ENCODE data around the gene POLQ. TPM values are rescaled to one million over a fixed set of nuclear protein-coding genes. Genes with fewer than 3 reads are reported as not detected.

The POLQ gene
- polyA plus RNA-seq, 3 donors: 0.03 TPM; not detected in 1

GRCh38 chr3:121411523-121411922, 134.3 kb downstream of the POLQ start:
- H3K4me3 Mint-ChIP-seq: no peak overlapping the region
- Histone ChIP-seq H4K20me1 (ENCODE audit: insufficient read depth, low read length) (no peaks in the 10 kb centered on the region), H2AFZ (ENCODE audit: insufficient read depth, low read depth, low read length, poor library complexity, severe bottlenecking) (no peak overlapping the region), H3K27me3 (ENCODE audit: control insufficient read depth in 2 of 2, insufficient read depth in 2 of 2, low read length in 2 of 2) (no peaks in the 10 kb centered on the region), H3K4me2 (replicated peaks; ENCODE audit: extremely low read depth, low read length, poor library complexity, severe bottlenecking) (no peak overlapping the region), H3K4me3 (replicated peaks in 1 of 3; ENCODE audit: low read depth in 2 of 3, low read length in 3 of 3) (no peak overlapping the region), H3K36me3 (replicated peaks in 1 of 2; ENCODE audit: control insufficient read depth in 1 of 2, insufficient read depth in 2 of 2, low read length in 2 of 2) (no peaks in the 10 kb centered on the region), H3K4me1 (ENCODE audit: control insufficient read depth in 1 of 2, insufficient read depth in 2 of 2, low read length in 2 of 2) (no peaks in the 10 kb centered on the region), H3K79me2 (ENCODE audit: insufficient read depth, low read length) (no peaks in the 10 kb centered on the region), H3K27ac (ENCODE audit: low read depth in 1 of 2, low read length in 2 of 2) (no peak overlapping the region), H3K9ac (ENCODE audit: insufficient read depth, low read length, poor library complexity, severe bottlenecking) (no peak overlapping the region), H3K9me3 (replicated peaks in 1 of 2; ENCODE audit: control insufficient read depth in 1 of 2, insufficient read depth in 1 of 2, low read length in 2 of 2) (no peaks in the 10 kb centered on the region)
- intact Hi-C loops (cut with micrococcal nuclease): no loop called here
- peaks cover 0 to 2% (median 0%) of the 10 kb centered on the region in 7 donors for H3K9me3 Mint-ChIP-seq
- no CpG with 5 or more reads among the region's 1 CpG for WGBS (ENCODE audit: insufficient coverage)
- peaks cover 0 to 4% (median 0%) of the 10 kb centered on the region in 3 donors for H3K27me3 Mint-ChIP-seq (ENCODE audit: low read depth in 3 of 3)
- no peak for TF ChIP-seq CTCF (IDR thresholded peaks at IDR 0.05)
- H3K4me1 Mint-ChIP-seq: no peaks in the 10 kb centered on the region
- no peak overlapping the region for H3K27ac Mint-ChIP-seq
- H3K36me3 Mint-ChIP-seq: no peaks in the 10 kb centered on the region
- DNase-seq: no peak

- Histone ChIP-seq H3K9me3 (replicated peaks in 1 of 2; ENCODE audit: control insufficient read depth in 1 of 2, insufficient read depth in 1 of 2, low read length in 2 of 2) (no peaks in the 10 kb centered on the region), H3K79me2 (ENCODE audit: insufficient read depth, low read length) (no peaks in the 10 kb centered on the region), H3K27me3 (ENCODE audit: control insufficient read depth in 2 of 2, insufficient read depth in 2 of 2, low read length in 2 of 2) (peaks cover 0 to 2% of the 10 kb centered on the region in 2 donors), H3K9ac (ENCODE audit: insufficient read depth, low read length, poor library complexity, severe bottlenecking) (no peak overlapping the region), H3K36me3 (replicated peaks in 1 of 2; ENCODE audit: control insufficient read depth in 1 of 2, insufficient read depth in 2 of 2, low read length in 2 of 2) (no peaks in the 10 kb centered on the region), H3K4me3 (replicated peaks in 1 of 3; ENCODE audit: low read depth in 2 of 3, low read length in 3 of 3) (no peak overlapping the region), H2AFZ (ENCODE audit: insufficient read depth, low read depth, low read length, poor library complexity, severe bottlenecking) (no peak overlapping the region), H3K27ac (ENCODE audit: low read depth in 1 of 2, low read length in 2 of 2) (no peak overlapping the region), H4K20me1 (ENCODE audit: insufficient read depth, low read length) (no peaks in the 10 kb centered on the region), H3K4me2 (replicated peaks; ENCODE audit: extremely low read depth, low read length, poor library complexity, severe bottlenecking) (no peak overlapping the region), H3K4me1 (ENCODE audit: control insufficient read depth in 1 of 2, insufficient read depth in 2 of 2, low read length in 2 of 2) (no peaks in the 10 kb centered on the region)
- intact Hi-C loops (cut with micrococcal nuclease): no loop called here
- Mint-ChIP-seq H3K4me3 (no peak overlapping the region), H3K4me1 (no peaks in the 10 kb centered on the region), H3K9me3 (peaks cover 0 to 4% (median 0%) of the 10 kb centered on the region in 7 donors), H3K27me3 (ENCODE audit: low read depth in 3 of 3) (peaks cover 0 to 5% (median 0%) of the 10 kb centered on the region in 3 donors), H3K27ac (no peak overlapping the region), H3K36me3 (no peaks in the 10 kb centered on the region)
- no peak for TF ChIP-seq CTCF (IDR thresholded peaks at IDR 0.05)
- no peak for DNase-seq
- no CpG with 5 or more reads among the region's 1 CpG for WGBS (ENCODE audit: insufficient coverage)
Measured at GRCh38 chr3:121405631-121406030, 140.2 kb downstream of the POLQ start.

Data from CD14-positive monocyte (primary cell).